Fibroblast of lung (primary cell): Measurements from ENCODE around the gene NAT8L.

Experiments
- EZH2 ChIP-seq: IDR thresholded peaks from 2 replicates; pipeline ENCODE4 v1.5.1; 2012; ENCODE audit warnings: low read length, control low read depth, mild to moderate bottlenecking; ENCODE audit errors: missing control alignments
- TF ChIP-seq, protein P1 (sequence below), 2 donors: IDR thresholded peaks in 1 of 2; conservative IDR thresholded peaks in 1 of 2; 1 replicate in 1 of 2; 2 replicates in 1 of 2; pipeline ENCODE4 v1.5.1; 2011 to 2012; ENCODE audit warnings: low read length in 2 of 2, control low read depth in 1 of 2, inconsistent platforms in 1 of 2, low read depth in 1 of 2, mild to moderate bottlenecking in 1 of 2

DNA sequence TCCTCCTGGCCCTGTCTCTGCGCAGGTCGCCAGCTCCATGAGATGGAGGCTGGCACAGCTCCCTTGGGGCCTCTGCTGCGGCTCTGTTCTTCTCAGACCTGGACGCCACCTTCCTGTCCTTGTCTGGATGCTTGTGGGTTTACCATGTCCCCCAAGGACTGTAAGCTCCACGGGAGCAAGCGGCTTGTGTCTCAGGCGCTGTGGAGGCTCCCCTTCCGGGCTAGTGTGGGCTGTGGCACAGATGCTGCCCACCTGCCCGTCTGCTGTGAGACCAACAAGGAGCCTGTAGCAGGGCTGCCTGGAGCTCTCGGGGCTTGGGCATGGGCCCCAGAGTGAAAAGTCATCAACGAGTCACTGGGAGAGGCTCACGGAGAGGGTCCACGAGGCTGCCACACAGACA is 25.2 kb downstream of the NAT8L start:
- TF ChIP-seq, protein P1, sequence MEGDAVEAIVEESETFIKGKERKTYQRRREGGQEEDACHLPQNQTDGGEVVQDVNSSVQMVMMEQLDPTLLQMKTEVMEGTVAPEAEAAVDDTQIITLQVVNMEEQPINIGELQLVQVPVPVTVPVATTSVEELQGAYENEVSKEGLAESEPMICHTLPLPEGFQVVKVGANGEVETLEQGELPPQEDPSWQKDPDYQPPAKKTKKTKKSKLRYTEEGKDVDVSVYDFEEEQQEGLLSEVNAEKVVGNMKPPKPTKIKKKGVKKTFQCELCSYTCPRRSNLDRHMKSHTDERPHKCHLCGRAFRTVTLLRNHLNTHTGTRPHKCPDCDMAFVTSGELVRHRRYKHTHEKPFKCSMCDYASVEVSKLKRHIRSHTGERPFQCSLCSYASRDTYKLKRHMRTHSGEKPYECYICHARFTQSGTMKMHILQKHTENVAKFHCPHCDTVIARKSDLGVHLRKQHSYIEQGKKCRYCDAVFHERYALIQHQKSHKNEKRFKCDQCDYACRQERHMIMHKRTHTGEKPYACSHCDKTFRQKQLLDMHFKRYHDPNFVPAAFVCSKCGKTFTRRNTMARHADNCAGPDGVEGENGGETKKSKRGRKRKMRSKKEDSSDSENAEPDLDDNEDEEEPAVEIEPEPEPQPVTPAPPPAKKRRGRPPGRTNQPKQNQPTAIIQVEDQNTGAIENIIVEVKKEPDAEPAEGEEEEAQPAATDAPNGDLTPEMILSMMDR (conservative IDR thresholded peaks at IDR 0.05 in 1 of 2, IDR thresholded peaks at IDR 0.05 in 1 of 2; ENCODE audit: low read depth in 1 of 2, low read length in 2 of 2) = no peak
- no peak for TF ChIP-seq EZH2
